Thymus (tissue), 11 donors: ENCODE measurements around the gene RIMKLA. TPM values are rescaled to one million over a fixed set of nuclear protein-coding genes. Genes with fewer than 3 reads are reported as not detected.

ENCODE experiments used
- DNase-seq, 9 donors: peaks; one replicate each; pipeline ENCODE4 v3.0.0-alpha.2; 2013; ENCODE audit warnings: low spot score in 9 of 9, low read depth in 6 of 9, missing footprints in 1 of 9
- H3K27ac ChIP-seq, 2 donors: one replicate each; pipeline ENCODE4 v1.5.1; 2013; ENCODE audit warnings: control low read depth in 1 of 2, low read depth in 1 of 2, low read length in 1 of 2, mild to moderate bottlenecking in 1 of 2, moderate library complexity in 1 of 2
- H3K27me3 ChIP-seq, 2 donors: one replicate each; pipeline ENCODE4 v1.5.1; 2013; ENCODE audit warnings: low read length in 1 of 2; ENCODE audit not compliant: control insufficient read depth in 2 of 2, insufficient read depth in 1 of 2
- H3K36me3 ChIP-seq, 2 donors: one replicate each; pipeline ENCODE4 v1.5.1; 2013; ENCODE audit warnings: low read length in 1 of 2, mild to moderate bottlenecking in 1 of 2, moderate library complexity in 1 of 2; ENCODE audit not compliant: control insufficient read depth in 2 of 2, insufficient read depth in 2 of 2
- H3K4me1 ChIP-seq, 2 donors: one replicate each; pipeline ENCODE4 v1.5.1; 2013; ENCODE audit warnings: low read length in 2 of 2; ENCODE audit not compliant: control insufficient read depth in 2 of 2, insufficient read depth in 2 of 2
- H3K4me3 ChIP-seq, 2 donors: one replicate each; pipeline ENCODE4 v1.5.1; 2013; ENCODE audit warnings: low read length in 2 of 2, control low read depth in 1 of 2, mild to moderate bottlenecking in 1 of 2
- H3K9me3 ChIP-seq, 2 donors: one replicate each; pipeline ENCODE4 v1.5.1; 2013; ENCODE audit warnings: low read length in 1 of 2, mild to moderate bottlenecking in 1 of 2; ENCODE audit not compliant: control insufficient read depth in 2 of 2, insufficient read depth in 1 of 2
- WGBS: extraction: QIAGEN DNeasy Blood & Tissue Kit; methylation state at CpG from one replicate; pipeline ENCODE4 v1.1.7; 2013; 5-methylcytosine and 5-hydroxymethylcytosine counted together
- polyA plus RNA-seq: library from polyadenylated mRNA; stranded (reverse); fragments of 200-250 nt; gene quantifications from one replicate; pipeline ENCODE4 v1.2.3, GENCODE V29; 2013
- total RNA-seq: library from RNA; stranded (reverse); fragments of 120-200 nt; gene quantifications from one replicate; pipeline ENCODE4 v1.2.4, GENCODE V29; 2013
- donor health status: healthy.

Gene RIMKLA
- total and polyA plus RNA-seq, 2 donors = 0.14 to 0.19 TPM

DNA sequence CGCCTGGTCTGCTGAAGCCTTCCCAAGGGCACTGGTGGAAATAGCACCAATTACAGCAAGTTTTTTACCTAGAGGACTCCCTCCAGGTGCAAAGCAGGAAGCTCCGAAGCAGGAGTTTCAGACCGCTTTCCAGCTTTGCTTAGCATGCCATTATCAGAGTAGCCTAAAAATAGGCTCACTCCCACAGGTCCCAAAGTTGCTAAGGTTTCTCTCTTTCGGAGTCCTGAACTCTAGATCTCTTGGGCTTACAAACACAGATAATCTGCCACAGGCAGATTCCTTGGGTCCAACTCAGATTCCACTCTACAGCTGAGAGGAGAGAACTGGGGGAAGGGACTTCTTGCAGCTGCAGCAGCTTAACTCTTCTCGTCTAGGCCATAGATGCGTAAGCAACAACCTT lies 52.8 kb downstream of the RIMKLA start:
- WGBS = 98% methylated on average over 6 of the region's 6 CpGs
- no peak for DNase-seq
- no peaks in the 10 kb centered on the region for H3K9me3 ChIP-seq
- H3K4me1 ChIP-seq = peaks cover 0 to 2% of the 10 kb centered on the region in 2 donors
- H3K36me3 ChIP-seq = no peaks in the 10 kb centered on the region
- H3K4me3 ChIP-seq = no peak overlapping the region
- H3K27me3 ChIP-seq = no peaks in the 10 kb centered on the region
- no peak overlapping the region for H3K27ac ChIP-seq

DNA sequence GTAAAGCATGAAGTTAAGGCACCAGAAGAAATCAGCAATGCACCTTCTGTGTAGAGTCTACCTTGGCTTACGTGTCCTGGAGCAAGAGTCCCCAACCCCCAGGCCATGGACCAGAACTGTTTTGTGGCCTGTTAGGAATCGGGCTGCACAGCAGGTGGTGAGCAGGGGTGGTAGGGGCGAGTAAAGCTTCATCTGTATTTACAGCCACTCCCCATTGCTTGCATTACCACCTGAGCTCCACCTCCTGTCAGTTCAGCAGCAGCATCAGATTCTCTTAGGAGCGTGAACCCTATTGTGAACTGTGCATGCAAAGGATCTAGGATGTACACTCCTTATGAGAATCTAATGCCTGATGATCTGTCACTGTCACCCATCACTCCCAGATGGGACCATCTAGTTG lies 53.7 kb downstream of the RIMKLA start:
- Histone ChIP-seq H3K4me3 (no peak overlapping the region), H3K36me3 (no peaks in the 10 kb centered on the region), H3K4me1 (peaks cover 0 to 2% of the 10 kb centered on the region in 2 donors), H3K9me3 (no peaks in the 10 kb centered on the region), H3K27ac (no peak overlapping the region), H3K27me3 (no peaks in the 10 kb centered on the region)
- 97% methylated on average over 4 of the region's 4 CpGs for WGBS
- no peak for DNase-seq

DNA sequence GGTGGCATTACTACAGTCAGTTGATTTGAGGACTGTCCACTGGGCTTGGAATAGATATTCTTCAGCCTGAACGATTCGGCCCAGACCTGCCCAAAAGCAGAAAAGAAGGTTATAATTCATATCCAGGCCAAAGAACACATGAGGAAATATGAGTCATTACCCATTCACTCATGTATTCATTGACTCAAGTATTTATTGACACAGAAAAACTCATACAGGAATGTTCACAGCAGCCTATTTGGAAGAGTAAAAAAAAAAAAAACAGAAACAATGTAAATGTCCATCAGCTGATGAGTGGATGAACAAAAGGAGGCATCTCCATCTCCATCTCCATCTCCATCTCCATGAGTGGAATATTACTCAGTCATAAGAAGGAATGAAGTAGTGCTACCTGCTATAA lies 59.3 kb downstream of the RIMKLA start:
- Histone ChIP-seq H3K4me1 (no peaks in the 10 kb centered on the region), H3K4me3 (no peak overlapping the region), H3K27me3 (no peaks in the 10 kb centered on the region), H3K9me3 (no peaks in the 10 kb centered on the region), H3K27ac (no peak overlapping the region), H3K36me3 (no peaks in the 10 kb centered on the region)
- 98% methylated on average over 2 of the region's 2 CpGs for WGBS
- DNase-seq = no peak

DNA sequence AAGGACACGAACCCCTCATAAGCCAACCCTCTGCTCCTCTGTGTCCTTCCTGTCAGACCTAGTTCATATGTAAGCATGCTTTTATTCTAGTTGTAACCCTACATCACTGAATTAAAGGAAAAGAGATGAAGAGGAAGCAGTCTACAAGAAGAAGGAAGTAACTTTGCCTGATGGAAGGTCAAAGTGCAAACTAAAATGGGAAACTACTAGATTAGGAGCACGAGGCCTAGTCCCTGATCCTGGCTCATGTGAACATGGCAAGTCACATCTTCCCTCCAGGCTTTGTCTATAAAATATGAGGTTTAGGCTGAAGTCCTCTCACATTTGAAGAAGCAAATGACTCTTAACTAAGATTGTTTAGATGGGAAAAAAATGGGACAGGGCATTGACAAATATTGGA lies 62.1 kb downstream of the RIMKLA start:
- Histone ChIP-seq H3K27ac (no peak overlapping the region), H3K4me3 (no peak overlapping the region), H3K27me3 (no peaks in the 10 kb centered on the region), H3K36me3 (no peaks in the 10 kb centered on the region), H3K4me1 (no peaks in the 10 kb centered on the region), H3K9me3 (no peaks in the 10 kb centered on the region)
- WGBS = 78% methylated on average over 2 of the region's 2 CpGs
- no peak for DNase-seq

DNA sequence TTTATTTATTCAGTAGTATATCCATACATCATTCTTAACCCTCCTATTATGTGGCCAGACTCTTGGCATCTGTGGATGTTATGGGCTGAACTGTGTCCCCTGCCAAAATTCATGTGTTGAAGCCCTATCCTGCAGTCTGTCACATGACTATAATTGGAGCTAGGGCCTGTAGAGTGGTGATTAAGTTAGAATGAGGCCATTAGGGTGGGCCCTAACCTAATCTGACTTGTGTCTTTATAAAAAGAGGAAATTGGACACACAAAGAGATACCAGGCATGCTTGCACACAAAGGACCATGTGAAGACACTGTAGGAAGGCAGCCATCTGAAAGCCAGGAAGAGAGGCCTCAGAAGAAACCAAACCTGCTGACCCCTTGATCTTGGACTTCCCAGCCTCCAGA lies 68.7 kb downstream of the RIMKLA start:
- Histone ChIP-seq H3K36me3 (no peaks in the 10 kb centered on the region), H3K27me3 (no peaks in the 10 kb centered on the region), H3K9me3 (no peaks in the 10 kb centered on the region), H3K4me1 (no peaks in the 10 kb centered on the region), H3K27ac (no peak overlapping the region), H3K4me3 (no peak overlapping the region)
- no peak for DNase-seq

DNA sequence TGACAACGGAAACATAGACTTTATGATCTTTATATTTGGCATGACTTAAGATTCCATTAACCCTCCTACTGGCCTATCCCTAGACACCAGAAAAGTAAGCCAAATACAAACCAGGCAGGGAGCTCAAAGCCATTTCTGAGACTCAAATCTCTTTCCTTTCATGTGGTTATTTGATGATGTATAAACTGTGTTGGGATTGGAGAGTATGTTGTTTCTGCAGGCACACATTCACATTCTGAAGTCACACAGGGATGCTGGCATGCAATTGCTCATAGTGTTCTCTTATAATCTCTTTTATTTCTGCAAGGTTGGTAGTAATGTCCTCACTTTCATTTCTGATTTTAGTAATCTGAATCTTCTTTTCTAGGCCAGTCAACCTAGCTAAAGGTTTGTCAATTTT lies 69.5 kb downstream of the RIMKLA start:
- DNase-seq = peak in 1 of 9 donors; percentile 7
- Histone ChIP-seq H3K27me3 (no peaks in the 10 kb centered on the region), H3K4me1 (no peaks in the 10 kb centered on the region), H3K36me3 (no peaks in the 10 kb centered on the region), H3K4me3 (no peak overlapping the region), H3K27ac (no peak overlapping the region), H3K9me3 (no peaks in the 10 kb centered on the region)
- WGBS = 97% methylated on average over 1 of the region's 1 CpG

DNA sequence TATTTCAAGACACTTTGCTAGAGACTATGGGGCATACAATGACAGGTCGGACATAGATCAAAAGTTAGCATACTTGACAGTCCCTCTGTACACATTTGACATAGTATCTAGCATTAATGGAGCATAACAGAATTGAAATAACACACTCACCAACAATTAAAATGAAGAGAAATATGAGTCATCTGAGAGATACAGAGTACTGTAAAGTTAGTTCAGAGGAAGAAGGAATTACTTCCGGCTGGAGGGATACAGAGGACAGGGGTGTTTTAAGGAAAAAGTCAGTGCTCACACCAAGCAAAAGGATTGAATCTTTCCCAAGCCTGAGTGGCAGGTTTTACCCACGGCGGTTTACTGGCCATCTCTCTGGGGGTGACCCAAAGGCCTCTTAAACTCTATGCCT lies 72.8 kb downstream of the RIMKLA start:
- DNase-seq = no peak
- Histone ChIP-seq H3K4me3 (no peak overlapping the region), H3K36me3 (peaks cover 0 to 6% of the 10 kb centered on the region in 2 donors), H3K9me3 (peaks cover 0 to 7% of the 10 kb centered on the region in 2 donors), H3K27ac (no peak overlapping the region), H3K27me3 (no peaks in the 10 kb centered on the region), H3K4me1 (peaks cover 11 to 16% of the 10 kb centered on the region in 2 donors)
- WGBS = 95% methylated on average over 4 of the region's 4 CpGs

DNA sequence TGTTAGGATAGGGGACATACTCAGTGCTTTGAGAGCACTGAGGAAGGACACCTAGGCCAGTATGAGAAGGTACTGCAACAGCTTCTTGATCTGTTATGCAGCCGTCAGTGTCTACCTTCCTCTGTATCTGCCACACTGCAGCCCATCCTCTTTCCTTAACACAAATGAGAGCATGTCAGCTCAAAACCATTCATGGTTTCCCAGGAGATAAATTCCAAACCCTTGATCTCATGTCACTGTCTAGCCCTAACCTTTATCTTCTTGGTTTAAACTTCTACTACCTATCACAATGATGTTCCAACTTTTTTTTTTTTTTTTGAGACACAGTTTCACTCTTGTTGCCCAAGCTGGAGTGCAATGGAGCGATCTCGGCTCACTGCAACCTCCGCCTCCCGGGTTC lies 73.8 kb downstream of the RIMKLA start:
- WGBS = 97% methylated on average over 5 of the region's 5 CpGs
- peaks cover 0 to 15% of the 10 kb centered on the region in 2 donors for H3K36me3 ChIP-seq
- peak overlapping the region in 1 of 2 donors; percentile 40 for H3K27ac ChIP-seq
- H3K4me1 ChIP-seq = peaks cover 11 to 16% of the 10 kb centered on the region in 2 donors
- H3K27me3 ChIP-seq = no peaks in the 10 kb centered on the region
- no peak for DNase-seq
- H3K4me3 ChIP-seq = no peak overlapping the region
- H3K9me3 ChIP-seq = peaks cover 0 to 7% of the 10 kb centered on the region in 2 donors

DNA sequence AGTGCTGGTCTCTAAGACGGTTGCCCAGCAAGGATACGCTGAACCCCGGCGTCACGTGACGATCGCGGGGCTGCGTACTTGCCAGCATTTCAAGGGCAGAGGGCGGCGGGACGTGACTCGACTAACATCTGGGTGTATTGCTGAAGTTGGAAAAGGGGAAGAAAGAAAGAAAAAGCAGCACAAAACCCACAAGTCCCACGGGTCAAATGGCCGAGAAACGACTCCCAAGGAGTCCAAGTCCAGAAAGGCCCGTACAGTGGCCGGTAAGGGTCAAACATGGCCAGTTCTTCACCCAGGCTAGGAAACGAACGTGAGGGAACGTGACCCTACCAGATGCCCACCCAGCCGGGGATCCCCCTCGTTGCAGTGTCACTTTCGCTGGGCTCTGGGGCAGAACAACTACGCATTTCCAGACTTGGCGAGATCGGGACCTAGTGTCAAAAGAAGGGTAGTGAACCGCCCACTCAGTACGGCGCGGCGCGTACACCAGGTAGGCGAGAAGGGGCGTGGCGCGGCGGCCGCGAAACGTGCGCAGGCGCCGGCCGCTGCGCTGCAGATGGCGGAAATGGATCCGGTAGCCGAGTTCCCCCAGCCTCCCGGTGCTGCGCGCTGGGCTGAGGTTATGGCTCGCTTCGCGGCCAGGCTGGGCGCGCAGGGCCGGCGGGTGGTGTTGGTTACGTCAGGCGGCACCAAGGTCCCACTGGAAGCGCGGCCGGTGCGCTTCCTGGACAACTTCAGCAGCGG lies 75.6 kb downstream of the RIMKLA start, which contains the start of the genes PPCS and ZMYND12:
Gene PPCS (plus strand): TSS at position 534 of the 744 bp plus-strand sequence. CDS start 23 bp downstream, at position 557.
Gene ZMYND12 (minus strand): TSS at position 13 of the 744 bp plus-strand sequence. CDS start 25 bp downstream, outside the sequence.
- peak within 1 kb of the TSS; percentile 58 to 89 for H3K4me3 ChIP-seq
- H3K36me3 ChIP-seq = peaks cover 4 to 31% of the 10 kb centered on the region in 2 donors
- peak; percentile 72 to 94 (median 85) for DNase-seq
- WGBS = under 1% methylated on average over 66 of the region's 66 CpGs
- no peaks in the 10 kb centered on the region for H3K27me3 ChIP-seq
- peak within 1 kb of the TSS; percentile 95 to 97 for H3K27ac ChIP-seq
- H3K4me1 ChIP-seq = peaks cover 11 to 16% of the 10 kb centered on the region in 2 donors
- H3K9me3 ChIP-seq = peaks cover 0 to 7% of the 10 kb centered on the region in 2 donors
